Neuronal stem cell (in vitro differentiated cells): ENCODE measurements around the gene JUN.

Experiments
- DNase-seq: peaks from one replicate; pipeline ENCODE4 v3.0.0-alpha.2; 2013; ENCODE audit warnings: low spot score
- H2AFZ ChIP-seq: one replicate; pipeline ENCODE4 v1.6.1; 2013; ENCODE audit warnings: mild to moderate bottlenecking, low read length, inconsistent platforms
- H2AK5ac ChIP-seq: 2 replicates; pipeline ENCODE4 v1.6.1; 2013; ENCODE audit warnings: low read depth, mild to moderate bottlenecking, inconsistent platforms, low read length, moderate library complexity, mixed read lengths
- H2BK120ac ChIP-seq: 2 replicates; pipeline ENCODE4 v1.6.1; 2013; ENCODE audit warnings: low read depth, mild to moderate bottlenecking, inconsistent platforms, low read length, moderate library complexity, mixed read lengths
- H2BK12ac ChIP-seq: one replicate; pipeline ENCODE4 v1.6.1; 2013; ENCODE audit warnings: low read length, inconsistent platforms
- H2BK15ac ChIP-seq: 2 replicates; pipeline ENCODE4 v1.6.1; 2013; ENCODE audit warnings: mild to moderate bottlenecking, low read length, inconsistent platforms, mixed read lengths
- H2BK5ac ChIP-seq: one replicate; pipeline ENCODE4 v1.6.1; 2013; ENCODE audit warnings: inconsistent platforms, mild to moderate bottlenecking, low read length, moderate library complexity
- H3K14ac ChIP-seq: one replicate; pipeline ENCODE4 v1.6.1; 2013; ENCODE audit warnings: low read length, inconsistent platforms
- H3K18ac ChIP-seq: 2 replicates; pipeline ENCODE4 v1.6.1; 2013; ENCODE audit warnings: low read length, inconsistent platforms
- H3K23ac ChIP-seq: 2 replicates; pipeline ENCODE4 v1.6.1; 2013; ENCODE audit warnings: low read depth, mild to moderate bottlenecking, mixed read lengths, low read length, inconsistent platforms; ENCODE audit not compliant: poor library complexity
- H3K27ac ChIP-seq: replicated peaks from 3 replicates; pipeline ENCODE4 v1.5.1; 2013; ENCODE audit warnings: low read length, inconsistent platforms
- H3K27me3 ChIP-seq, 3 experiments: 2 replicates each; pipeline ENCODE4 v1.6.1; 2013; ENCODE audit warnings: low read length in 3 of 3, mild to moderate bottlenecking in 2 of 3, inconsistent platforms in 1 of 3, low read depth in 1 of 3, mixed read lengths in 1 of 3, moderate library complexity in 1 of 3; ENCODE audit not compliant: control insufficient read depth in 3 of 3, insufficient read depth in 3 of 3
- H3K36me3 ChIP-seq, 2 donors: replicated peaks in 1 of 2; 2 replicates each; pipeline ENCODE4 v1.6.1; 2013; ENCODE audit warnings: low read length in 2 of 2; ENCODE audit not compliant: control insufficient read depth in 2 of 2, insufficient read depth in 2 of 2
- H3K4ac ChIP-seq: 2 replicates; pipeline ENCODE4 v1.6.1; 2013; ENCODE audit warnings: inconsistent platforms, mild to moderate bottlenecking, low read length, moderate library complexity
- H3K4me1 ChIP-seq, 2 donors: 1 replicate in 1 of 2; 2 replicates in 1 of 2; pipeline ENCODE4 v1.6.1; 2013; ENCODE audit warnings: low read length in 2 of 2, low read depth in 1 of 2; ENCODE audit not compliant: control insufficient read depth in 2 of 2, insufficient read depth in 1 of 2
- H3K4me2 ChIP-seq: one replicate; pipeline ENCODE4 v1.6.1; 2013; ENCODE audit warnings: mild to moderate bottlenecking, low read length, inconsistent platforms; ENCODE audit not compliant: insufficient read depth, poor library complexity, severe bottlenecking
- H3K4me3 ChIP-seq, 2 donors: 2 replicates each; pipeline ENCODE4 v1.5.1; 2013; ENCODE audit warnings: low read length in 2 of 2, mild to moderate bottlenecking in 2 of 2, inconsistent platforms in 1 of 2, moderate library complexity in 1 of 2
- H3K79me1 ChIP-seq: one replicate; pipeline ENCODE4 v1.6.1; 2013; ENCODE audit warnings: low read depth, mild to moderate bottlenecking, inconsistent platforms, low read length, moderate library complexity
- H3K9ac ChIP-seq: one replicate; pipeline ENCODE4 v1.6.1; 2013; ENCODE audit warnings: mild to moderate bottlenecking, low read depth, low read length, inconsistent platforms; ENCODE audit not compliant: poor library complexity
- H3K9me3 ChIP-seq, 2 donors: replicated peaks in 1 of 2; 2 replicates each; pipeline versions ENCODE3 to v1.6.1; 2013; ENCODE audit warnings: low read length in 2 of 2, mild to moderate bottlenecking in 2 of 2, inconsistent platforms in 1 of 2, low read depth in 1 of 2, mixed read lengths in 1 of 2, moderate library complexity in 1 of 2; ENCODE audit not compliant: control insufficient read depth in 2 of 2, insufficient read depth in 1 of 2
- H4K8ac ChIP-seq: one replicate; pipeline ENCODE4 v1.6.1; 2013; ENCODE audit warnings: low read depth, mild to moderate bottlenecking, inconsistent platforms, low read length, moderate library complexity
- H4K91ac ChIP-seq: one replicate; pipeline ENCODE4 v1.6.1; 2013; ENCODE audit warnings: low read length, low read depth, mild to moderate bottlenecking, inconsistent platforms; ENCODE audit not compliant: poor library complexity
- WGBS, 2 donors: extraction: QIAGEN DNeasy Blood & Tissue Kit; methylation state at CpG; one replicate each; pipeline ENCODE4 v1.1.7; 2013; ENCODE audit warnings: missing lambda C conversion rate in 2 of 2, mixed read lengths in 1 of 2; ENCODE audit not compliant: insufficient read length in 2 of 2, insufficient replicate concordance in 1 of 2; ENCODE audit errors: extremely low coverage in 2 of 2; 5-methylcytosine and 5-hydroxymethylcytosine counted together

Gene JUN

GRCh38 chr1:58778385-58779000, 5.4 kb downstream of the JUN start:
- Histone ChIP-seq H3K9me3 (no peaks in the 10 kb centered on the region), H3K4ac (no peak overlapping the region), H3K36me3 (no peaks in the 10 kb centered on the region), H2BK120ac (no peak overlapping the region), H3K4me3 (no peak overlapping the region), H4K8ac (no peak overlapping the region), H3K27ac (no peak overlapping the region), H3K9ac (no peak overlapping the region), H3K27me3 (peaks cover 0 to 15% (median 2%) of the 10 kb centered on the region in 3 experiments), H2BK12ac (no peak overlapping the region), H2BK5ac (no peak overlapping the region), H3K4me1 (peaks cover 10 to 26% of the 10 kb centered on the region in 2 donors), H2BK15ac (no peak overlapping the region), H4K91ac (no peak overlapping the region), H2AFZ (no peak overlapping the region), H3K18ac (no peak overlapping the region), H3K4me2 (no peak overlapping the region), H3K23ac (no peak overlapping the region), H3K79me1 (peaks cover 3% of the 10 kb centered on the region), H3K14ac (no peak overlapping the region), H2AK5ac (no peak overlapping the region)
- DNase-seq = no peak
- WGBS, 2 donors = no CpG with 5 or more reads among the region's 3 CpGs

- H4K91ac ChIP-seq = no peak overlapping the region
- H3K27me3 ChIP-seq = no peaks in the 10 kb centered on the region
- H2AK5ac ChIP-seq = no peak overlapping the region
- H3K14ac ChIP-seq = no peak overlapping the region
- no peak overlapping the region for H4K8ac ChIP-seq
- H3K9ac ChIP-seq = no peak overlapping the region
- peaks cover 4 to 11% of the 10 kb centered on the region in 2 donors for H3K4me1 ChIP-seq
- H3K23ac ChIP-seq = no peak overlapping the region
- no CpG with 5 or more reads among the region's 1 CpG for WGBS, 2 donors
- no peak overlapping the region for H2BK120ac ChIP-seq
- no peak overlapping the region for H3K4ac ChIP-seq
- peak overlapping the region; percentile 93 for H2AFZ ChIP-seq
- H3K36me3 ChIP-seq = no peaks in the 10 kb centered on the region
- DNase-seq = no peak
- no peak overlapping the region for H3K18ac ChIP-seq
- no peaks in the 10 kb centered on the region for H3K79me1 ChIP-seq
- no peak overlapping the region for H3K4me2 ChIP-seq
- no peak overlapping the region for H3K27ac ChIP-seq
- no peaks in the 10 kb centered on the region for H3K9me3 ChIP-seq
- H2BK15ac ChIP-seq = no peak overlapping the region
- no peak overlapping the region for H2BK5ac ChIP-seq
- no peak overlapping the region for H3K4me3 ChIP-seq
- no peak overlapping the region for H2BK12ac ChIP-seq
Measured at GRCh38 chr1:58774027-58774426, 9.8 kb downstream of the JUN start.

- DNase-seq = no peak
- Histone ChIP-seq H3K79me1 (no peaks in the 10 kb centered on the region), H2BK15ac (no peak overlapping the region), H3K4me2 (no peak overlapping the region), H3K4me1 (peaks cover 4 to 11% of the 10 kb centered on the region in 2 donors), H2AK5ac (no peak overlapping the region), H2BK5ac (no peak overlapping the region), H2BK120ac (no peak overlapping the region), H3K14ac (no peak overlapping the region), H4K8ac (no peak overlapping the region), H3K4ac (no peak overlapping the region), H3K23ac (no peak overlapping the region), H3K9me3 (no peaks in the 10 kb centered on the region), H3K27me3 (no peaks in the 10 kb centered on the region), H3K9ac (no peak overlapping the region), H3K27ac (no peak overlapping the region), H3K4me3 (no peak overlapping the region), H2BK12ac (no peak overlapping the region), H3K18ac (peak overlapping the region; percentile 4), H3K36me3 (no peaks in the 10 kb centered on the region), H2AFZ (peak overlapping the region; percentile 93), H4K91ac (no peak overlapping the region)
- WGBS, 2 donors = no CpG with 5 or more reads among the region's 3 CpGs
Measured at GRCh38 chr1:58773406-58773840, 10.4 kb downstream of the JUN start.

- H2BK120ac ChIP-seq = no peak overlapping the region
- no peak overlapping the region for H3K18ac ChIP-seq
- no peak overlapping the region for H3K23ac ChIP-seq
- no peak overlapping the region for H2BK12ac ChIP-seq
- no peak overlapping the region for H3K4me3 ChIP-seq
- no peak overlapping the region for H4K91ac ChIP-seq
- no peak overlapping the region for H2AK5ac ChIP-seq
- H3K36me3 ChIP-seq = no peaks in the 10 kb centered on the region
- no peaks in the 10 kb centered on the region for H3K79me1 ChIP-seq
- H2BK5ac ChIP-seq = no peak overlapping the region
- WGBS, 2 donors = no CpG with 5 or more reads among the region's 9 CpGs
- no peak overlapping the region for H3K9ac ChIP-seq
- H3K4me2 ChIP-seq = no peak overlapping the region
- no peak overlapping the region for H3K14ac ChIP-seq
- no peak overlapping the region for H2BK15ac ChIP-seq
- H2AFZ ChIP-seq = no peak overlapping the region
- no peak for DNase-seq
- H3K27me3 ChIP-seq = no peaks in the 10 kb centered on the region
- H3K4ac ChIP-seq = no peak overlapping the region
- peaks cover 0 to 2% of the 10 kb centered on the region in 2 donors for H3K9me3 ChIP-seq
- H4K8ac ChIP-seq = no peak overlapping the region
- peaks cover 4 to 11% of the 10 kb centered on the region in 2 donors for H3K4me1 ChIP-seq
- H3K27ac ChIP-seq = no peak overlapping the region
Measured at GRCh38 chr1:58769809-58770320, 14.0 kb downstream of the JUN start.
